Ectodermal cell (in vitro differentiated cells): ENCODE data around the gene GDAP1L1.

Source experiments
- H3K27ac ChIP-seq: 2 replicates; pipeline ENCODE4 v1.7.0; 2013; ENCODE audit warnings: mild to moderate bottlenecking, low read depth, low read length; ENCODE audit not compliant: insufficient read depth, poor library complexity, severe bottlenecking
- H3K27me3 ChIP-seq: 2 replicates; pipeline ENCODE4 v1.7.0; 2013; ENCODE audit warnings: mild to moderate bottlenecking, low read length; ENCODE audit not compliant: insufficient read depth, control insufficient read depth, poor library complexity, severe bottlenecking
- H3K36me3 ChIP-seq: one replicate; pipeline ENCODE4 v1.7.0; 2013; ENCODE audit warnings: low read length; ENCODE audit not compliant: control insufficient read depth, insufficient read depth
- H3K4me1 ChIP-seq: one replicate; pipeline ENCODE4 v1.7.0; 2013; ENCODE audit warnings: low read length; ENCODE audit not compliant: control insufficient read depth, insufficient read depth
- H3K4me3 ChIP-seq: 2 replicates; pipeline ENCODE4 v1.7.0; 2013; ENCODE audit warnings: low read depth, low read length, control low read depth; ENCODE audit not compliant: insufficient read depth
- H3K9me3 ChIP-seq: 2 replicates; pipeline ENCODE4 v1.7.0; 2013; ENCODE audit warnings: mild to moderate bottlenecking, low read length, moderate library complexity; ENCODE audit not compliant: control insufficient read depth
- WGBS, 2 experiments: methylation state at CpG; one replicate each; pipeline ENCODE4 v1.1.7; 2013; ENCODE audit warnings: missing lambda C conversion rate in 2 of 2; 5-methylcytosine and 5-hydroxymethylcytosine counted together

The GDAP1L1 gene

DNA sequence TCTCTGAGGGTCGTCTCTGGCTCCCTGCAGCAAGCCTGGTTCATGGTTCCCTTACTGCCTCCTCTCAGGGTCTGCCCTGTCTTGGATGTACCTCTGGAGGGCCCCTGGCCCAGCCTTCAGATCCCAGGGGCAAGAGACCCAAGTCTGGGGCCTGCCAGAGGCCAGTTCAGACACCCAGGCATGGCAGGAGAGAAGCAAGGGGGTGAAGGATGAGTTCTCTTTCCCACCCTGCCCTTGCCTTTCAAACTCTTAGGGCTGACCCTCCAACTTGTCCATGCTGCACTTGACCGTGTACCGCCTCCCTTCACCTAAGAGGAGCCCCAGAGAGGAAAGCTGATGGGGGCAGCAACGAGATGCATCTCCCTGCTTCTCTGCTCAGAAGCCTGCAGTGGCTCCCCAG lies 4.2 kb downstream of the GDAP1L1 start:
- WGBS, 2 experiments: 69 to 70% methylated on average over 4 of the region's 4 CpGs
- Histone ChIP-seq H3K27ac (no peak overlapping the region), H3K9me3 (no peaks in the 10 kb centered on the region), H3K4me1 (peaks cover 4% of the 10 kb centered on the region), H3K36me3 (no peaks in the 10 kb centered on the region), H3K27me3 (peaks cover 18% of the 10 kb centered on the region), H3K4me3 (no peak overlapping the region)

DNA sequence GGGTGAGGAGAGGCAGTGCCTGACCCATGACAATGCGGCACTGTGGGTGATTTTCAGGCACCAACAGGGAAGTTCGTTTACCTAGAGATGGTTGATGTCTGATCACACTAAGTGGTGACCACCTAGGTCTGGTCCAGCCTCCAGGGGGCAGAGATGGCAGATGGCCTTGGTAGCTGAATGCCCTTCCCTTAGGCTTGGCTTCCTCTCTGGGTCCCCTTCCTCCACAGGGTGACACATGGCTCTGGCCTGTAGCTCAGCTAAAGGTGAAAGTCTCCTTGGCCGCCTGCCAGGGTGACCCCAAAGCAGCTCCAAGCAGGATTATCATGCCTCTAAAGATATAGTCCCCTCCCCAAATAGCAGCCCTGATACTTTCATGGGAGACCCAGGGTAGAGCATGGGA lies 6.4 kb downstream of the GDAP1L1 start:
- Histone ChIP-seq H3K27ac (no peak overlapping the region), H3K36me3 (no peaks in the 10 kb centered on the region), H3K4me1 (no peaks in the 10 kb centered on the region), H3K9me3 (no peaks in the 10 kb centered on the region), H3K27me3 (no peaks in the 10 kb centered on the region), H3K4me3 (no peak overlapping the region)
- 67 to 76% methylated on average over 3 of the region's 3 CpGs for WGBS, 2 experiments

DNA sequence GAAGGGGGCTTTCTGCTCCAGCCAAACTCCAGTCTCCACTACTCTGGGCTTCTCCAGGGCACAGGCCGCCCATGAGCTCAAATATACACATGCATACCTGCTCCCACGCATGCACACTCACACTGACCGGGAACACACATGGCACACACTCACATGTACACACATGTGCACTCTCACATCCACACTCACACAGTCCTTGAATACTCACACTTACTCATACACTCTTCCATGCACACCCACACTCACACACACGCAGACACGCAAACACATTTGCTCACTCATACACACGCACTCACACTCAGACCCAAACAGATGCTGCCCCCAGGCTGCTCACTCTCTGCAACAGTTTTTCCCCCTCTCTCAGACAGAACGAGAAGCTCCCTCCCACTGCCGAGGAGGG lies 7.0 kb downstream of the GDAP1L1 start:
- H3K9me3 ChIP-seq: no peaks in the 10 kb centered on the region
- no peaks in the 10 kb centered on the region for H3K27me3 ChIP-seq
- no peak overlapping the region for H3K4me3 ChIP-seq
- WGBS, 2 experiments: 79 to 84% methylated on average over 7 to 8 of the region's 8 CpGs
- no peaks in the 10 kb centered on the region for H3K4me1 ChIP-seq
- no peak overlapping the region for H3K27ac ChIP-seq
- no peaks in the 10 kb centered on the region for H3K36me3 ChIP-seq

DNA sequence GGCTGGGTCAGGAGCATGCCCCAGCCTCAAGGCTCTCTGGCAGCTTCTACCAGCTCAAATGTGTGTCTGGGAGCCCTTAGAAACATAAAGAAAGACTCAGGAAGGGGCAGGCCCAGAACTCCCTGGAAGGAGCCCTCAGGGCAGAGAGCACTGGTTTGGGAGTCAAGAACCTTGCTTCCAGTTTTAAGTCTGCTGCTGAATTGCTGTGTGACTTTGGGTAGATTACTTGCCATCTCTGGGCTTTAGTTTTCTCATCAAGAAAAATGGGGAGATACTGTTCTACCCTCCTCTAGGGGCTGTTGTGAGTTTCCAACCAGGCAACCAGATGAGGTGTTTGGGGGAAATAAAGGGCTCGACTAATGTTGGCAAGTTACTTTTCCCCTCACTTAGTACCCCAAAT lies 8.8 kb downstream of the GDAP1L1 start:
- 75% methylated on average over 1 of the region's 1 CpG; no CpG with 5 or more reads in 1 of the 2 experiments for WGBS, 2 experiments
- no peak overlapping the region for H3K4me3 ChIP-seq
- H3K4me1 ChIP-seq: no peaks in the 10 kb centered on the region
- H3K27ac ChIP-seq: no peak overlapping the region
- H3K36me3 ChIP-seq: no peaks in the 10 kb centered on the region
- H3K27me3 ChIP-seq: no peaks in the 10 kb centered on the region
- H3K9me3 ChIP-seq: no peaks in the 10 kb centered on the region

DNA sequence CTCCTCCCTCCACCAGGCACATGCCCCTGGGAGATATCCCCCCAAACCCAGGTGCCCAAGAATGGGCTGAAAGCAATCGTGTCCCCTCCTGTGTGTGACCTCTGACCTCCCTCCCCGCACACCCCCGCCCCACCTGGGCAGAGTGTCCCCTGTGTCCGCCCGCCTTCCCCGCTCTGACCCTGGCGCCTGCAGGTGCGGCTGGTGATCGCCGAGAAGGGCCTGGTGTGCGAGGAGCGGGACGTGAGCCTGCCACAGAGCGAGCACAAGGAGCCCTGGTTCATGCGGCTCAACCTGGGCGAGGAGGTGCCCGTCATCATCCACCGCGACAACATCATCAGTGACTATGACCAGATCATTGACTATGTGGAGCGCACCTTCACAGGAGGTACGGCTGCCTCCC lies 9.9 kb downstream of the GDAP1L1 start:
- 92 to 93% methylated on average over 21 of the region's 21 CpGs for WGBS, 2 experiments
- Histone ChIP-seq H3K4me3 (no peak overlapping the region), H3K27ac (no peak overlapping the region), H3K36me3 (no peaks in the 10 kb centered on the region), H3K4me1 (no peaks in the 10 kb centered on the region), H3K27me3 (no peaks in the 10 kb centered on the region), H3K9me3 (no peaks in the 10 kb centered on the region)

DNA sequence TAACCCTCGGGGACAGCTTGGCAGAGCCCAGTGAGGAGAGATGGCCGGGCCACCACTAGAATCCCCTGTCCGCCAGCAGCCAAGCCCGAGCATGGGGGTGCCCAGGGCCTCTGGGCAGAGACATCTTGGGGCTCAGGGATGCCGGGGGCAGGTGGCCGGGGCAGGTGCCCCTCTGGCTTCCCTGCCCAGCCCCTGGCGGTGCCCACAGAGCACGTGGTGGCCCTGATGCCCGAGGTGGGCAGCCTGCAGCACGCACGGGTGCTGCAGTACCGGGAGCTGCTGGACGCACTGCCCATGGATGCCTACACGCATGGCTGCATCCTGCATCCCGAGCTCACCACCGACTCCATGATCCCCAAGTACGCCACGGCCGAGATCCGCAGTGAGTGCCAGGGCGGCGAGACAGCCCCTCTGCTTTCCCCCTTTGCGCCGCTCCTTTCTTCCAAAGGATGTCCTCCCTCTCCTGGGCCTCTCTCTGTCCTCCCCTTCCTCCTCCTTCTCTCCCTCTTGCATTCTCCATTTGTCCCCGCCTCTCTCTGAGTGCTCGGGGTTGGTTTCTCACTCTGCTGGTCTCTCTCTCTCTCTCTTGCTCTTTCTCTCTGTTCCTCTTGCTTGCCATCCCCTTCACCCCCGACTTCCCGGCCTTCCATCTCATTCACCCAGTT lies 11.2 kb downstream of the GDAP1L1 start:
- Histone ChIP-seq H3K27ac (no peak overlapping the region), H3K4me3 (no peak overlapping the region), H3K36me3 (no peaks in the 10 kb centered on the region), H3K4me1 (no peaks in the 10 kb centered on the region), H3K9me3 (no peaks in the 10 kb centered on the region), H3K27me3 (no peaks in the 10 kb centered on the region)
- 89 to 90% methylated on average over 28 of the region's 28 CpGs for WGBS, 2 experiments

DNA sequence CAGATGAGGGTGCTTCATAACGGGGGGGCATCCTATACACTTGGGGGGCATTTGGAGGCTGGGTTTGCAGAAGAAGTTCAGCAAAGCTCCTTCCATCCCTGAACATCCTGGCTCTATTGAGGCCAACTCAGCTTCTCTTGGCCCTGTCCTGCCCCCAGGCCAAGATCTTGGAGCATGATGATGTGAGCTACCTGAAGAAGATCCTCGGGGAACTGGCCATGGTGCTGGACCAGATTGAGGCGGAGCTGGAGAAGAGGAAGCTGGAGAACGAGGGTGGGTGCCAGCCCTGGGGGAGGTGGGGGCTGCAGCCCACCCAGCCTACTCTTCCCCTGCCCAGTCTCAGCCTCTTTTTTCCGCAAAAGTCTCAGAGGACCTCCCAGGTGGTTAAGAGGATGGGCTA lies 17.2 kb downstream of the GDAP1L1 start:
- Histone ChIP-seq H3K27me3 (no peaks in the 10 kb centered on the region), H3K27ac (no peak overlapping the region), H3K4me3 (no peak overlapping the region), H3K4me1 (no peaks in the 10 kb centered on the region), H3K9me3 (no peaks in the 10 kb centered on the region), H3K36me3 (no peaks in the 10 kb centered on the region)
- 68 to 77% methylated on average over 5 of the region's 5 CpGs for WGBS, 2 experiments

DNA sequence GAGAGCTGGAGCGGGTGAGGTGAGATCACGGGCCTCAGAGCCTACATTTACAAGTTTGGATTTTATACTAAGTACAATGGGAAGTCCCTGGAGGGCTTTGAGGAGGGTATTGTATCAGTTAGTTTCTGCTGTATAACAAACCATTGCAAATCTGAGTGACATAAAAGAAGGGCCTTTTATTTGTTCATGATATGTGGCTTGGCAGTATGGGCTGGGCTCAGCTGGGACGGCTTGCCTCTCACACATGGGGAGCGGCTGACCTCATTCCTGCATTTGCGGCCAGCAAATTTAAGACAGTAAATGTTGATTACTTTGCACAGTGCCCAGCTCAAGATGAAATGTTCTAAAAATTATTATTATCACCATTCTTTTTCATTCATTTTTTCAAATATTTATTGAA lies 21.7 kb downstream of the GDAP1L1 start:
- Histone ChIP-seq H3K4me1 (no peaks in the 10 kb centered on the region), H3K27me3 (no peaks in the 10 kb centered on the region), H3K27ac (no peak overlapping the region), H3K9me3 (no peaks in the 10 kb centered on the region), H3K36me3 (no peaks in the 10 kb centered on the region), H3K4me3 (no peak overlapping the region)
- 95 to 98% methylated on average over 5 of the region's 5 CpGs for WGBS, 2 experiments

DNA sequence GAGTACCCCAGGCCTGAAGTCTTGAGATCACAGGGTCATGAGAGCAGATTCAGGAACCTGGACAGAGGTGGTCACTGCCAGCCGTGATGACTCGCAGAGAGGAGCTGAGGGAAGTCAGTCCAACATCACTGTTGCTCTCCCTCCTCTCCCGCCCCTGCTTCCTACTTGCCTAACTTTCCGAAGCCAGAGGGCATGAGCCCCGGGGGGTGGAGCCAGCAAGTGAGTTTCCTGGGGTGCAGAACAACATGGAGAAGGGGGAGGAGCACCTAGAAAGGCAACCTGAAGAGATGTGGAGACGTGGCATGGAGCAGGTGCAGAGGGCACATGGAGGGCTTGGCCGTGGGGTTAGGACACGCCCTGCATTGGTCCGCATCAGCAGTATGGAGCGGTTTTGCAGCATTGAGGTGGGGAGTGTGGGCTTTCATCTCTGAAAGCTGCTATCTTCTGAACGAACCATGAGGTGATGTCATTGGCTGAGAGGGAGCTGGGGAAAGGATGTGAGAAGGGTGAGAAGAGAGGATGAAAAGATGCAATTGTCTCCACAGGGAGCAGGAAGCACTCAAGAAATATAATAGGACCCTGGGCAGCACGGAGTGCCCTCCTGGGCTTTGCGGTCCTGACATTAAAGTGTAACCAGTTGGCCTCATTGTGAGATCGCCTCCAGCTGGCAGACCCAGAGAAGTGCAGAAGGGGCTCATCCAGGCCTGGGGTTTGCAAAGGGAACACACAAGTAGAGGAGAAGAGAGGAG lies 25.0 kb downstream of the GDAP1L1 start:
- H3K9me3 ChIP-seq: no peaks in the 10 kb centered on the region
- no peaks in the 10 kb centered on the region for H3K27me3 ChIP-seq
- no peak overlapping the region for H3K27ac ChIP-seq
- no peak overlapping the region for H3K4me3 ChIP-seq
- no peaks in the 10 kb centered on the region for H3K36me3 ChIP-seq
- no peaks in the 10 kb centered on the region for H3K4me1 ChIP-seq
- 59 to 68% methylated on average over 14 of the region's 14 CpGs for WGBS, 2 experiments

DNA sequence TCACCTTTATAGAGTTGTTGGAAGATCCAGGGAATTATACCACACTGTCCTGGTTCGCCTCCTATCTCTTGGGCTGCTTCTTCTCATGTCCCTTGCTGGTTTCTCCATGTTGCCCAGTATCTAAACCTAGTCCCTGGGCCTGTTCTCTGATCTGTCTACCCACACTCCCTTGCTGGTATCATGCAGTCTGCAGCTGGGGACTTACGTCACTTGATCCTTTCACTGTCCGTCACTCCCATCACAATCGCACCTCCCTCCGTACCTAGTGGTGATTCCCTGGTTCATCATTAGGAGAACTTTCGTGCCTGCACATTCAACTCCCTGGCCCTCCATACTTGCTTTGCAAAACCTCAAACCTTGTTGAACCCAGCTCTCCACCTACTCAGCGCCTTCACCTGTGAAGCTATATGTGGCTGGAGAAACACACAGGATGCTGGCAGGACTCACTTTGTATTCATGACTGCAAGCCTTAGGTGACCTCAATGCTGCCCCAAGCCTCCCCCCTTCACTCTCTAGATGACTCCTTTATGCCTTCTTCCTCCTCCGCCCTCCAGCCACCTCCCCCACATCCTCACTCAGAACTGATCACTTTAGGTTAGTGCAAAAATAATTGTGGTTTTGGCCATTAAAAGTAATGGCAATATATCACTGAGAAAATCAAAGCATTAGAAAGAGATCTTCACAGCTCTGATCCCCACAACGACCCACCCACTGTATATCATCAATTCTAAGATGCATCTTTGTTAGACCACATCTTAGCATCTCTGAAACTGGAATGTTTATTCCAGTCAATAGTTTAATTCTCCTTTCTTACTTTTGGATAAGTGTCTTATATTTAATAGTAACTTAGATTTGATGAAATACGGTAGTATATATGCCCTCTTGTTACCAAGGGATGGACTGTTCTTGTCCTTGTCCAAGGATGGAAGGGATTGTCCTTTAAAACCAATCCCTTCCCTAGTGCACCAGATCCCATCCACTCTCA lies 26.4 kb downstream of the GDAP1L1 start:
- Histone ChIP-seq H3K27ac (no peak overlapping the region), H3K4me3 (no peak overlapping the region), H3K36me3 (no peaks in the 10 kb centered on the region), H3K9me3 (no peaks in the 10 kb centered on the region), H3K4me1 (no peaks in the 10 kb centered on the region), H3K27me3 (no peaks in the 10 kb centered on the region)
- 88 to 90% methylated on average over 9 of the region's 10 CpGs for WGBS, 2 experiments
